Body of pancreas (tissue), 4 donors: ENCODE results near the gene SLC24A3. TPM values are rescaled to one million over a fixed set of nuclear protein-coding genes. Genes with fewer than 3 reads are reported as not detected.

ENCODE experiments used
- ATAC-seq: fragments of 150-250 bp; one replicate; pipeline ENCODE4 v1.9.1; 2016
- DNase-seq, 4 donors: peaks; one replicate each; pipeline ENCODE4 v3.0.0-alpha.2; 2019
- H3K27ac ChIP-seq, 4 donors: fragments of 200-600 bp; sonication (generic); 1 replicate in 3 of 4; 2 replicates in 1 of 4; pipeline versions ENCODE4 v1.5.1 to v1.6.1; 2016 to 2019; ENCODE audit warnings: mild to moderate bottlenecking in 1 of 4, mixed read lengths in 1 of 4, moderate library complexity in 1 of 4
- H3K27me3 ChIP-seq, 2 donors: fragments of 200-600 bp; sonication (generic); one replicate each; pipeline ENCODE4 v1.6.0; 2016; ENCODE audit warnings: mild to moderate bottlenecking in 1 of 2
- H3K36me3 ChIP-seq, 2 donors: fragments of 200-600 bp; sonication (generic); replicated peaks in 1 of 2; 2 replicates each; pipeline ENCODE4 v1.5.1; 2016; ENCODE audit warnings: low read depth in 2 of 2; ENCODE audit not compliant: insufficient read depth in 1 of 2
- H3K4me1 ChIP-seq: fragments of 200-600 bp; sonication (generic); one replicate; pipeline ENCODE4 v1.6.0; 2016
- H3K4me3 ChIP-seq, 2 donors: fragments of 200-600 bp; sonication (generic); 1 replicate in 1 of 2; 2 replicates in 1 of 2; pipeline ENCODE4 v1.5.1; 2016 to 2019
- H3K9me3 ChIP-seq, 3 donors: fragments of 200-600 bp; sonication (generic); 1 replicate in 2 of 3; 2 replicates in 1 of 3; pipeline ENCODE4 v1.5.1; 2016
- POLR2A ChIP-seq, 3 donors: fragments of 450-650 bp; IDR thresholded peaks; one replicate each; pipeline ENCODE4 v1.6.1; 2016; ENCODE audit warnings: antibody characterized with exemption in 3 of 3, mild to moderate bottlenecking in 2 of 3
- WGBS, 2 donors: methylation state at CpG; one replicate each; pipeline ENCODE4 v1.1.5; 2017; 5-methylcytosine and 5-hydroxymethylcytosine counted together
- intact Hi-C: fragments of 100-400 bp; cut with DNase I; formaldehyde crosslinking; loops from one replicate; pipeline ENCODE4 v1.15.1; 2023
- total RNA-seq, 2 donors: library from RNA; depleted of rRNA; stranded (reverse); fragments of >200 nt; gene quantifications; one replicate each; pipeline ENCODE4 v1.1.0, GENCODE V29; 2016
- TF ChIP-seq, protein P1 (sequence below), 7 experiments: fragments of 450-650 bp in 4 of 7; fragments of 200-600 bp in 3 of 7; sonication (generic) in 3 of 7; IDR thresholded peaks; one replicate each; pipeline ENCODE4 v1.5.1; 2016 to 2019; ENCODE audit warnings: antibody characterized with exemption in 7 of 7

SLC24A3 gene
- total RNA-seq, 2 donors from 2014 or later, result 0.66 to 1.0 TPM

DNA sequence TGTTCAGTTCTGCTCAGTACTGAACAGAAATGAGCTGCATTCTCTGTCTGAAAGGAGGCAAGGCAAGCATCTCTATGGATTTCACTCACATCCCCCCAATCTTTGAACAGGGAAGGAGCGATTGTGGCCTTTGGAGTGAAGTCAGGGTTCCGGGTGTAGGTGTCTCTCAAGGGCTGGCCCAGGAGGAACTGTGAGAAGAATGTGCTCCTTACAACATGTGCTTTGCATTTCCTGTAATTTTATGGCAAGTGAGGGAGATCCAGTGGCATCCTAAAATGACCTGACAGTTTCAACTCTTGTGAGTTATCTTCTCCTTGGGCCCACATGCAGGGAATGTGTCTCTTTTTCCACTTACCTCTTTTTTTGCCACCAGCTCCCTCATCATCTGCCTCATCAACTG, 482.6 kb downstream of the SLC24A3 start:
- intact Hi-C loops, result loop anchor here (10.0 kb wide), 1 partner anchor 310 kb away; no protein-coding TSS in a partner anchor
- H3K27me3 ChIP-seq, result no peaks in the 10 kb centered on the region
- H3K27ac ChIP-seq, result no peak overlapping the region
- ATAC-seq (no peak), DNase-seq (no peak)
- H3K36me3 ChIP-seq, result no peaks in the 10 kb centered on the region
- TF ChIP-seq, protein P1, sequence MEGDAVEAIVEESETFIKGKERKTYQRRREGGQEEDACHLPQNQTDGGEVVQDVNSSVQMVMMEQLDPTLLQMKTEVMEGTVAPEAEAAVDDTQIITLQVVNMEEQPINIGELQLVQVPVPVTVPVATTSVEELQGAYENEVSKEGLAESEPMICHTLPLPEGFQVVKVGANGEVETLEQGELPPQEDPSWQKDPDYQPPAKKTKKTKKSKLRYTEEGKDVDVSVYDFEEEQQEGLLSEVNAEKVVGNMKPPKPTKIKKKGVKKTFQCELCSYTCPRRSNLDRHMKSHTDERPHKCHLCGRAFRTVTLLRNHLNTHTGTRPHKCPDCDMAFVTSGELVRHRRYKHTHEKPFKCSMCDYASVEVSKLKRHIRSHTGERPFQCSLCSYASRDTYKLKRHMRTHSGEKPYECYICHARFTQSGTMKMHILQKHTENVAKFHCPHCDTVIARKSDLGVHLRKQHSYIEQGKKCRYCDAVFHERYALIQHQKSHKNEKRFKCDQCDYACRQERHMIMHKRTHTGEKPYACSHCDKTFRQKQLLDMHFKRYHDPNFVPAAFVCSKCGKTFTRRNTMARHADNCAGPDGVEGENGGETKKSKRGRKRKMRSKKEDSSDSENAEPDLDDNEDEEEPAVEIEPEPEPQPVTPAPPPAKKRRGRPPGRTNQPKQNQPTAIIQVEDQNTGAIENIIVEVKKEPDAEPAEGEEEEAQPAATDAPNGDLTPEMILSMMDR (IDR thresholded peaks at IDR 0.05), result no peak
- no peak for TF ChIP-seq POLR2A (IDR thresholded peaks at IDR 0.05)
- 46 to 69% methylated on average over 2 of the region's 2 CpGs for WGBS, 2 donors
- H3K4me3 ChIP-seq, result no peak overlapping the region
- H3K9me3 ChIP-seq, result no peaks in the 10 kb centered on the region
- no peaks in the 10 kb centered on the region for H3K4me1 ChIP-seq

- WGBS, 2 donors, result 69 to 78% methylated on average over 4 of the region's 4 CpGs
- Histone ChIP-seq H3K36me3 (no peaks in the 10 kb centered on the region), H3K4me3 (no peak overlapping the region), H3K4me1 (no peaks in the 10 kb centered on the region), H3K27ac (no peak overlapping the region), H3K27me3 (no peaks in the 10 kb centered on the region), H3K9me3 (no peaks in the 10 kb centered on the region)
- TF ChIP-seq, protein P1 (IDR thresholded peaks at IDR 0.05), result no peak
- TF ChIP-seq POLR2A (IDR thresholded peaks at IDR 0.05), result no peak
- no peak for DNase-seq
- ATAC-seq, result no peak
- intact Hi-C loops, result loop anchor here (10.0 kb wide), 1 partner anchor 308 kb away; no protein-coding TSS in a partner anchor
These were observed 484.2 kb downstream of the SLC24A3 start for GRCh38 chr20:19696620-19697019.

DNA sequence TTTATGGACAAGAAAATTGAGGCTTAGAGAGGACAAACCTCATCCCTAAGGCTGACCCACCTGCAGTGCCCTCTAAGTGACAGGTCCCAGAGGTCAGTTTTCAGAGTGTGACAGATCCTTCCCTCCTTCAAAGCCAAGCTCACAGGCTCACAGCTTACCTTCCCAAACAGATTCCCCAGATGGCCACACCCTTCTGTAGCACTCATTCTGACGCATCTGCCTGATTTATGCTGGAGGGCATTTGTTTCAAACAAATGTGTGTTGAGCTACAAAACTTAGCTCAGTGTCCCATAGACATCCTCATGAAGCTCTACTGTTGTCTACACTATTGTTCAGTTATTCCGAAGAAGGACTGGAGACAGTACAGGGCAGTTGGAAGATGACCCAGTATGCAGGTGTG, 485.0 kb downstream of the SLC24A3 start:
- DNase-seq, result no peak
- Histone ChIP-seq H3K27me3 (no peaks in the 10 kb centered on the region), H3K27ac (no peak overlapping the region), H3K36me3 (no peaks in the 10 kb centered on the region), H3K4me1 (no peaks in the 10 kb centered on the region), H3K4me3 (no peak overlapping the region), H3K9me3 (no peaks in the 10 kb centered on the region)
- TF ChIP-seq, protein P1 (IDR thresholded peaks at IDR 0.05), result no peak
- TF ChIP-seq POLR2A (IDR thresholded peaks at IDR 0.05), result no peak
- ATAC-seq, result no peak
- WGBS, 2 donors, result 91 to 92% methylated on average over 2 of the region's 2 CpGs
- intact Hi-C loops, result loop anchor here (10.0 kb wide), 1 partner anchor 307 kb away; no protein-coding TSS in a partner anchor

DNA sequence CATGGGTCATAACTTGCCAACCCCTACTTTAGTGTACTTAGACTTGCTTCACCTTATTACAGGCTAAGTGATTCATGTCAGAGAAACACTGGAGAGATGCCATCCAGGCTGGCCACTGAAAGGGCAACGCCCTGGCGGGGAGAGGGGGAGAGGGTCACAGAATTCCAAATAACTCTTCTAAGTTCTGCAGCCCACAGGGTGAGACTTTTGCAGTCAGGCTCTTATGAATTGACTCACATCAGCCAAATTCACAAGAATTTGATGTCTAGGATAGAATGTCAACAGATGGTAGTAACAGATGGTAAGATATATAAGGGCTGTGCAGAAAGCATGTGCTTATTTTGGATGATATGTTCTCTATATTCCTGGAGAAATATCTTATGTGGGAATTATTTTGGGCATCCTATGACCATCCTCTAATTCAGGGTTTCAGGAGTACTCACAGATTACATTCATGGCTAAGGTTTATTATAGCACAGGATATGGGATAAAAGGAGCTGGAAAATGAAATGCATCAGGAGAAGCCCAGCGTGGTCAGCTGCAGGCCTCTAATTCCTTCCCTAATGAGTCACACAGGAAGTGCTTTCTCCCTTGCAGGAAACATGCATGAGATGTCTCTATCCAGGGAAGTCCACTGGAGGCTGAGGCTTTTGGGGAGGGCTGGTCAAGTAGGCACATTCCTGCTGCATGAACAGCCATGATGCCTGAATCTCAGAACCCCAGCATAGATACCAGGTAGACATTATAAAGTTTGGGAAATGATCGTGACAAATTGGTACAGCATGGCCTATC, 486.9 kb downstream of the SLC24A3 start:
- H3K4me3 ChIP-seq, result no peak overlapping the region
- WGBS, 2 donors, result 83 to 89% methylated on average over 4 of the region's 4 CpGs
- no peak for TF ChIP-seq POLR2A (IDR thresholded peaks at IDR 0.05)
- TF ChIP-seq, protein P1 (IDR thresholded peaks at IDR 0.05), result no peak
- ATAC-seq (no peak), DNase-seq (no peak)
- H3K4me1 ChIP-seq, result no peaks in the 10 kb centered on the region
- intact Hi-C loops, result loop anchor here (10.0 kb wide), 1 partner anchor 305 kb away; no protein-coding TSS in a partner anchor
- no peaks in the 10 kb centered on the region for H3K36me3 ChIP-seq
- no peak overlapping the region for H3K27ac ChIP-seq
- no peaks in the 10 kb centered on the region for H3K27me3 ChIP-seq
- peaks cover 0 to 4% (median 0%) of the 10 kb centered on the region in 3 donors for H3K9me3 ChIP-seq
